Measurements from ENCODE around the gene NCF4.

NCF4 gene

DNA sequence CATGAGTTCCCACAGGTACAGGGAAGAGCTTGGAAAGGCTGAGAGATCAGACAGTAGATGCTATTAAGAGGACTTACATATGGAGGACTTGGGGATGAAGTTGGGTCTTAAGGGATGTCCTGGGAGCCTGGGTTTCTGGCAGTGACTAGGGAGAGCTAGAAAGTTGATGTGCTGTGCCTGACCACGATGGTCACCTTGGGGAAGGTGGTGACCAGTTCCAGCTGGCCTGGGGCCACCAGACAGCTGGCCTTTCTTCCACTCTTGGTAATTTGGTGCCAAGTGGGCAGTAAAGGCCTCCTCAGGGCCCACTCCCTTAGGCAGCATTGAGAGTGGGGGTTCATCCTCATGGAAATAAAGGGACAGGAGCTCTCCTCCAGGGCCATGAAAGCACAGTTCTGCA, 38.7 kb downstream of the NCF4 start:
- no peak for DNase-seq

DNA sequence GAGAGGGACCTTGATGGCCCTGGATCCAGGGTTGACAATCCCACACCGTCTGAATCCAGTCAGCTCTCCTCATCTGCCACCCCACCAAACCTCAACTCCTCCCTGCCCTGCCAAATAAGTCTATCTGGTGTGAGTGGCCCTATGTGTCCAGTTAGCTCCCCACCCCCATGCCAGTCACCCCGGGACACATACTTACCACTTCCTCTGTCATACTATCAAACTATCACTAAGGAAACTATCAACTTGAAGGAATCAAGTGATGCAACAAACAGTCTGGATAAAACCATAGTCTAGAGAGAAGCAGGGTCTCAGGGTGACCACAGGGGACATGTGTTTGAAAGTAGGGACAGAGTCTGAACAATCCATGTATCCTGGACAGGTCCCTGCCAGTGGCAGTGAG, 39.4 kb downstream of the NCF4 start:
- DNase-seq, result peak; percentile 97

DNA sequence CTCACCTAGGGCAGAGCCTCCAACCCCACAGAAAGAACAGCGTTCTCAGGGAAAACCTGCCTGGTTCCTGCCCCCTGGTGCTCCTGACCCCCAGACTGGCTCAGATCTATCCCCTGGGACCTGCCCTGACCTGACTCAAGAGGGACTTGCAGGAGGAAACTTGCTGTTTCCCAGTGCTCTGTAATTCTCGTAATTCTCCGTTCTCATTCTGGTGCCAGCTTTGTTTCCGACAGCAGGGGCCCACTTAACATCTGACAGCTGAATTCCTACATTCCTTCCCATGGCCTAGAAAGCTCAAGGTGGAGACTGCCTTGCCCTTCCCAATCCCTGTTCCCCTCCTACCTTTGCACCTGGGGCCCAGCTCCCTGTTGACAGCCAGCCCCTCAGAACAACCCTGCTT, 40.1 kb downstream of the NCF4 start:
- peak; percentile 72 for DNase-seq

DNA sequence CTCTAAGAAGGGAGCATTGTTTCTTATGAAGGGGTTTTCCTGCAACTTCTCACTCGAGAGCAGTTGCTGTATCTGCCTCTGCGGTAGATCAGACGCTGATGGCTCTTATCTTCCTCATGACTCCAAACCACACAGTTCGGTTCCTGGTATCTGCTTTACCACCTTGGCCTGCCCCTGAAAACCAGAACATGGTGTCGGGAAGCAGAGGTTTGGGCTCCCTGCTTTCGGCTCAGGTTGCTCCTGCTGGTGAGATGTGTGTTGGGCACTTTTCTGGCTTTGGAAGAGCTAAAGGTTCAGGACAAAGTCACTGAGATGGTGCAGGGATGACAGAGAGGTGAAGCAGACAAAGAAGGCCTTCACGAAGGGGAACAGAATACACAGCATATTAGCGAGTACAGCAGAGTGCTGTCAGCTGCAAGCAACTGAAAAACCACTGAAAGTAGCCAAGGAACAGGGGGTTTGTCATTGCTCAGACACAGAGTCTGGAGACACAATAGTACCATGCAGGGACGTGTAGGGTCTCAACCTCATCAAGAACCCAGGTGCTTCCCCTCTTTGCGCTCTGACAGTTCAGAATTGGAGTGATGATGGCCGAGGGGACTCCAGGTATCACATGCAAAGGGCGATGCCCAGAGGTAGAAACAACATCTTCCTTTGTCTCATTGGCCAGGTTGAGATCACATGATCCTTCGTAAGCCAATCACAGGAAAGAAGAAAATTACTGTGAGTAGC, 40.8 kb downstream of the NCF4 start:
- peak; percentile 94 for DNase-seq

DNA sequence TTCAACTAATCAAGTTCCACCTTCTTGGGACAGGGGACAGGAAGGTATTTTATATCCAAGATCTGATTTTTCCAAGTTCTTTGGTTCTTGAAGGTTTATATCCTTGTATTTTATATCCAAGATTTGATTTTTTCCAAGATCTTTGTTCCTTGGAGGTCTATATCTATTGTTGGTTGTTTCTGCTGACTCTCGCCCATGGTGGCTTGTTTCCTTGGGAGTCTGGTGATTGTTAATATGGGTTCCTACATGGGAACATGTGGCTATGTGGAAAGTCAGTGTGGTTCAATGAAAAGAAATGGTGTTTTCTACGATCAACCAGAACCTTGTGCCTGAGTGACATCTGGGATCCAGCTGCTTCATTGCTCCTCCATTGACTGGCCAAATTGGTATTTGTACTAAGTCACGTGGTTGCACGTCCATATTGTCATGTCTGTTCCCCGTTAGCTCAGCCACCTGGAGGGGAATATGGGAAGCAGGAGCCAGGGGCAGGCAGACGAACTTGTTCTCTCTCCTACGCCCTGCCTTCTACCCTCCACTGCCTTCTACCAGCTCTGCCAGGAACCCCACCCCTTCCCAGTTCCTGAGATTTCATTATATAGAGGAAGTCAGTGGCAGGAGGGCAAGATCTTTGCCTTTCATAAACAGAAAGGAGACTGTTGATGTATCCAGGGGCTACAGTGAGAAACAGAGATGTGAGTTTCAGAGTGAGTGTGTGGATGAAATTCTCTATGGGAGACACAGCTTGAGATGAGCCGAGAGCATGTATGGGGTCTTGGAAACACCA, 41.5 kb downstream of the NCF4 start:
- DNase-seq, result peak; percentile 26

DNA sequence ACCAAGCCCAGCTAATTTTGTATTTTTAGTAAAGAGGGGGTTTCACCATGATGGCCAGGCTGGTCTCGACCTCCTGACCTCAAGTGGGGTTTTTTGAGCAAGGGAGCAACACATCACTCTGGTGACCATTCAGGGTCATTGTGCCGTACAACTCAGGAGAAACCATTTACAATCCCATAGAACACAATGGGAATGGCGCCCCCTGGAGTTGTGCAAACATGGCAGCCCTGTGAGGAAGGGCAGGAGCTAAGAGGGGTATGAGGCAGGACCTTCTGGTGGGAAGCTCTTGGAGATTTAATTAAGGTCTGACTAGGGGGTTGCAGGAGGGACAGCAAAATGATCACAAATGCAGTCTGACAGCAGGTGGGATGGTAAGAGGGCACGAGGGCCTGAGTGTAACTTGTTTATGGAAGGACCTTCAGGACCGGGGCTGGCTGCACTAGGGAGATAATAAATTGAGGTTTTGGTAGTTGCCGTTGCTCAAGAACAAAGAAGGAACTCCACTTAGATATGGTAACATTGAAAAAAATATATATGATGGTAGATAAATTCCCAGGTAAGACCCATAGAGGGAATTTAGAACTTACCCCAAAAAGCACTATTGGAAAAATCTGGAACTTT, 43.6 kb downstream of the NCF4 start:
- DNase-seq, result peak; percentile 93

DNA sequence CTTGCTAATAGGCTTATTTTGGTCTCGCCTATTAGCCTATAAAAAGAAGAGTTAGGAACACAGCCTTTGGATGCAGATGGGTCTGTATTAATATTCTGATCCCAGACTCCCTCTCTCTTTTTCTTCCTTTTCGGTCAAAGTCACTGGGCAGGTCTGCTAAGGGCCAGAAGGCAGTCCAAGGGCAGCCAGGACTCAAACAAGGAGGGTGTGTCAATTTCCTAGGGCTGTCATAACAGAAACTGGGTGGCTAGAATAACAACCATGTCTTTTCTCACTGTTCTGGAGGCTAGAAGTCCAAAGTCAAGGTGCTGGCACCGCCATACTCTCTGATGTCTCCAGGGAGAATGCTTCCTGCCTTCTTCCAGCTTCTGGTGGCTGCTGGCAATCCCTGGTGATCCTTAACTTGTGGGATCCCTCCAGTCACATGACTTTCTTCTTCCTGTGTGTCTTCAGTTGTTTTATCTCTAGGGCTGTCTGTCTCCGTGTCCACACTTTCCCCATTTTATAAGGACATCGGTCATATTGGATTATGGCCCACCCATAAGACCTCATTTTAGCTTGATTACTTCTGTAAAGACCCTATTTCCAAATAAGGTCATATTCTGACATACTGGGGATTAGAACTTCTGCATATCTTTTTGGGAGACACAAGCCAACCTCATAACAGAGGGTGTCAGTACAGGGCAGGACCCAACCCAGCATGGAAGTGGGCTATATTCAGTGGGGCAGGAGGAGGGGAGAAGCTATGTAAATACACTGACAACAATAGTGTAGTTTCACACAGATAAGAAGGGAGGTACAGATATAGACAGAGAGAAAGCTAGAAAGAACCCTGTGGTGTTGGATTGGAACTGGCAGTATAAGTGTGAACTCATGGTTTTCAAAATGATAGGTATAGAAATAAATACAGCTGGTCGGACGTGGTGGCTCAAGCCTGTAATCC, 46.7 kb downstream of the NCF4 start:
- peak; percentile 64 for DNase-seq

DNA sequence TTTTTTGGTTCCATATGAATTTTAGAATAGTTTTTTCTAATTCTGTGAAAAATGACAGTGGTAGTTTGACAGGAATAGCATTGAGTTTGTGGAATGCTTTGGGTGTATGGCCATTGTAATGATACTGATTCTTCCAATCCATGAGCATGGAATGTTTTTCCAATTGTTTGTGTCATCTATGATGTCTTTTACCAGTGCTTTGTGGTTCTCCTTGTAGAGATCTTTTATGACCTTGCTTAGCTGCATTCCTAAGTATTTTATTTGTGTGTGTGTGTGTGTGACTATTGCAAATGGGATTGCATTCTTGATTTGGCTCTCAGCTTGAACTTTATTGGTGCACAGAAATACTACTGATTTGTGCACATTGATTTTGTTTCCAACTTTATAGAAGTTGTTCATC, 49.7 kb downstream of the NCF4 start:
- no peak for DNase-seq

DNA sequence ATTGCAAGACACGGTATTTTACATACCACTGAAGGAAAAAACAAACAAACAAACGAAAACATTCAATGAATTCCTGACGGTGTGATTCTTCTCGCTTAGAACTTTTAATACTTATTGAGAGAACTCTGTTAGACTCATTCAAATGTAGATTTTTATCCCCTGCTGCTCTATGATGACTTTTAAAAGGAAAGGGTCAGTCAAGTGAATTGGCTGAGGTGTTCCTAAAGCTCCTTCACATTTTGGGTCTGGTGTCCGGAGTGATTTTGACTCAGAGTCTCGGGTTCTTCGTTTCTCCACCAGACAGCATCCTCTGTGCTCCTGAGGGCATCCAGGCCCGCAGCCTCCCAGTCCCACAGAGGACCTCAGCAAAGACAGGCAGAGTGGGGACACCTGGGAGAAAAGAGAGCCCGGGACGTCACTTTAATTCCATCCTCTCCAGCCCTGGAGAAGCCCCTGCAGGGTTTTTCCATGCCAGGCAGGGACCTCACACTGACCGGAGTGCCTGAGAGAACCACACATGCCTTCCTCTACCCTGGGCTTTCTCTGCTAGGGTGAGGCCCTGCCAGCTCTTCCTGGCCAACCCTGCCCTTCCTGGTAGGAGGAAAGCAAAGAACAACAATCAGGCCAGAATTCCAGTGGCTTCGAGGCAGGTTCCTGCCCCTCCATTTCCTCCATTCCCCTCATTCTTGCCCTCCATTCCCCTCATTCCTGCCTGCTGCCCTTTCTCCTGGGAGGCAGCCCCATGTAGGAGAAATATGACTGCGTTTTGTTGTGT, 51.3 kb downstream of the NCF4 start:
- no peak for DNase-seq

DNA sequence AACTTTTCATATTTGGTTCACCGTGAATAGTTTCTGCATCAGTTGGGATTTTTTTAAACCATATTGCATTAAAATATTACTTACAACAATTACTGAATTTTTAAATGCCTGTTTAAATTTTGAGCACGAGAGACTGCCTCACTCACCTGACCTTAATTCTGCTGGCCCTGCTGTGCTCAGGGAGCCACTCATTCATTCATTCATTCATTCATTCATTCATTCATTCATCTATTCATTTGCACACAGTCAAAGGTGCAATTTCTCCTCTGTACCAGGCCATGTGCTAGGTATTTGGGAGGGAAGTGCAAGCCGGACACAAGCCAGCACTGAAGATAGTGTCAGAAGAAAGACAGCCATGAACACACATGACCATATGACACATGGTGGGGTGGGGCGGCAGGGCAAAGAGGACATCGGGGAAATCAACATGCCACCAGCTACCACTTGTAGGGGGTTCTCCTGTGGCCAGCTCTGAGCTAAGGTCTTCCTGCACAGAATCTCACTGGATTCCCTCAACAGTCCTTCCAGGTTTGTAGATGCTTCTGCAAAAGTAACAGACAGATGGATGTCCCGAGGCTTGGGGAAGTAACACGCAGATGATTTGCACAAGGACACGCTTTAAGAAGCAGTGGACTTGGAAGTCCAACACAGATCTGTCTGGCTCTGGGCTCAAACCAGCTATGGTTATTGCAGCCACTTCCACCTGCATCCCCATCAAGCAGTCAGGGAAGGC, 52.1 kb downstream of the NCF4 start:
- DNase-seq, result no peak

DNA sequence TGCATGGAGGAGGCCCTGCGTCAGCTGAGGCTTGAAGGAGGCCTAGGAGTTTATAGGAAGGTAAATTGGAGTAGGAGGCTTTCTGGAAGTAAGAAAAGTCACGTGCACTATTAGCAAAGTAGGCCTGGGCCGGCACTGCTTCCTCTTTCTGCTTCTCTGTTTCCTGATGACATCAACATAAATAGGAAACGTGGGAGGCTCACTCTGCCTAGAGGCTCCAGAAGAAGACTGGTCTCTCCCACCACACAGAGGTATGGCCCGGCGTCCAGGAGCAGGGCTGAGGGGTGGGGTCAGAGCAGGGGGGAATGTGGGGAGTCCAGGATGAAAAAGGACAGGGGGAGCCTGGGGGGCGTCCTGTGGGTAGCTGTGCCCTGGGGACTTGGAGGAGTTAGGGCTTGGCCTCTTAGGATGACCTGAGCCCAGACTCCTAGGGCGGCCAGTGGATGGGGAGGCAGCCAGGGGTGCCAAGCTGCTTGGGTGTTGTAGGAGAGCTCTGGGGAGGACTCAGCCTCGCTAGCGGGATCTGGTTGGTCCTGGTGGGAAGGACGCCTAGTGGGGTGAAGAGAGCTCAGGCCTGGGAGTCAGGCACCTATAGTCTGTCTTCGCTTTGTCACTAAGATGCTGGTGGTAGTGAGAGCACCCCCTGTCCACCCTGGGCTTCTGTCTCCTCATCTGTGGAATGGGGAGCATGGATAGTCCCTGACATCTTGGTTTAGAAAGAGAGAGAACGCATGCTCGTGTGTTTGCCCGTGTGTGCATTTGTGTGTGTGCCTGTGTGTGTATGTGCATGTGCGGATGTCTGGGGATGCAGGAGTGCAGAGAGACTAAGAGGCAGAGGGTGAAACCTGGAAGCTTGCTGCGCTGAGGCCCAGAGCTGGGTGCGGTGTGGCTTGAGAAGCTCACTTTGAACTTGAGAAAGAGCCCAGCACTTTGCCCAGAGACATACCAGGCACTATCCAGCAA, 52.9 kb downstream of the NCF4 start, which contains the start of gene CSF2RB:
TSS of gene CSF2RB (plus strand) at position 202 of the 963 bp plus-strand sequence. CDS start 8,580 bp downstream, outside the sequence.
- peak; percentile 96 for DNase-seq

DNA sequence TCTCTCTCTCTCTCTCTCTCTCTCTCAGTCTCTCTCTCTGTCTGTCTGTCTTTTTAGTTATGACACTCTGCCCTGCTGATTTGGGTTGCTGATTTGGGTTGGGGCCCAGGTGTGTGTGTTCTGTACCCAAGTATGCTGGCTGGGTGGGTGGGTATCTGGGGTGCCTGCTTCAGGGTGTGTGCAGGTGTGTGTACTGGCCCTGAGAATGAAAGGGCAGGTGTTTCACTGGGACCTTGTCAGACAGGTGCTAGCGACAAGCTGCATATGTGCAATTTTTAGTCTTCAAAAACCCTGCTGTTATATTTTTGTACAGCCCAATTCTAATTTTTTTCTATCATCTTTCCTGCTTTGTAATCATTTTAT, 53.6 kb downstream of the NCF4 start:
- DNase-seq, result no peak

DNA sequence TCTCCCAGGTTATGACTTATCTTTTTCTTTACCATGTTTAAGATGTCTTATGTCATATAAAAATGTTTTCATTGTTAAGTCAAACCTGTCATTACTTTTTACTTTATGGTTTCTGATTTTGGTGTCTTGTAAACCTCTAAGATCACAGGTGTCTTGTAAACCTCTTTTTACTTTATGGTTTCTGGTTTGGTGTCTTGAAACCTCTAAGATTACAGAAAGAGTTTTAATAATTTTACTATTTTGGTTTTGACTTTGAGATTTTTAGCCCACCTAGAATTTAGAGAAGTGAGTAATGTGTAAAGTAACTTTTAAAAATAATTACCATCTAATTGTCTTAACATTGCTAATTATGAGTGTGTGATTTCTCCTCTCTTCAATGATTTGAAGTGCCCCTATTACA, 55.2 kb downstream of the NCF4 start:
- DNase-seq, result peak; percentile 34

DNA sequence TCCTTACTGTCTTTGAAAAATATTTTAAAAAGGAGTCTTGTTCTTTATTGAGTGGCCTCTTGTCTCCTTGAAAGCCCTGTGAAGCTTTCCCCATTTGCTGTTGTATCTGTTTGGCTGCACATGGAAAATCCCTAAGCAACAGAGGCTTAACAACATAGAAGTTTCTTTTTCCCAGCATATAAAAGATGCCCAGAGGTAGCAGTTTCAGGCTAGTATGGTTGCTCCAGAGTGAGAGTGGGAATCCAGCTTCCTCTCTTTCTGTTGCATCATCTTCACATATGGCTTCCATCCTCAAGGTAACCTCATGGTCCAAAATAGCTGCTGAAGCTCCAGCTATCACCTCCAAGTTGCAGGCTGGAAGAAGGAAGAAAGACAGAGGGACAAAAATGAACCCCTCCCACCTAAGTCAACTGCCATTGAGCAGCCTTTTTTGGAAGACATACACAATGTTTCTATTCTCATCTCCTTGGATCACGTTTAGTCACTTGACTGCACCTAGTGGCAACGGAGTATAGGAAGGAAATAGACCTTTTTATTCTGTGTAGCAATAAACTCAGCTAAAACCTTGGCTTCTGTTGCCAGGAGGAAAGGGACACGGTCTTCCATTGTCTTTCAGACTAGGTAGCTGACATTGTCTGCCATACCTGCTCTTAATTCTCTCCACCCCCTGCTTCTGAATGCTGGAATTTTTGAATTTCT, 57.9 kb downstream of the NCF4 start:
- peak; percentile 43 for DNase-seq

DNA sequence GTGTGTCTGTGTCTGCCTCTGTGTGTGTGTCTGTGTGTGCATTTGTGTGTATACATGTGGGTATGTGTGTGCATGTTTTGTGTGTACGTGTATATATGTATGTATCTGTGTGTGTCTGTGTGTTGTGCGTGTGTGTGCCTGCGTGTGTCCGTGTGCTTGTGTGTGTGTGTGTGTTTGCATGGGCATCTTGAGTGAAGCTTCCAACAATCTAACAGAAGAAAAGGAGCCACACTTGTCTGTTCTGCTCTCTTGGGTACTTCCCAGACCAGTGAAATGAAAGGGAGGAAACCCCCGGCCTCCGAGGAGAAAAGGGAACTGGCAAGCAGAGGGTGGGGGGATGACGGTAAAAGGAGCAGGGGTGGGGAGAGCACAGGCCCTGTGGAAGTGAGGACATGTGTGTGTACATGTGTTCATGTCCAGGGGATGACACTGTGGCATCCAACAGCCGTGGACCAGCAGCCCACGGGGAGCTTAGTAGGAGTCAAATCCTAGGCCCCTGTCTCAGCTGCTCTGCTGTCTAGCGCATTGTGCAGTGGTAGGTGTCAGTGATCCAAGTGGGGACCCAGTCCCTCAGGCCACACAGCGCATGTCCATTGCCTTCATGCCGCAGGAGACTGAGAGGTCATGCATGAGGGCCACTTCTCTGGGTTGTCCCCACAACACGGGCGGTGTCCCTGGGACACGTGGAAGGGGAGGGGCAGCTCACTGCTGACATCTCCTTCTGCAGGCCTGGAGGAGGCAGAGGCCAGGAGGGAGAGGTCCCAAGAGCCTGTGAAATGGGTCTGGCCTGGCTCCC, 60.7 kb downstream of the NCF4 start:
- peak; percentile 22 for DNase-seq

DNA sequence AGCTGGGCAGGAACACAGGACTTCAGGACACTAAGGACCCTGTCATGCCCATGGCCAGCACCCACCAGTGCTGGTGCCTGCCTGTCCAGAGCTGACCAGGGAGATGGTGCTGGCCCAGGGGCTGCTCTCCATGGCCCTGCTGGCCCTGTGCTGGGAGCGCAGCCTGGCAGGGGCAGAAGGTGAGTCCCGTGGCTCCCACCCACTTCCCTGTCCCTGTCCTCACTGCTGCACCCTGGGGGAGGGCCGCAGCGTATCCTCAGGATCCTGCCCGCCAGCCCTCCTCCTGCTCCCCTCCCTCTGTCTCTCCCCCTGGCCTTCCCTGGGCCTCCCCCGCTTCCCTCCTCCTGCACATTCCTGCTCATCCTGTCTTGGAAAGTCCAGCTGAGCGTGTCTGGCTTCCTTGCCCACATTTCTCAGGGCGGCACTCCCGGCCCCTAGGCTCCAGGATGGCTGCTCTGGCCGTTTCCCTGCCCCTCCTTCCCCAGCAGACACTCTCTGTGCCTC, 61.4 kb downstream of the NCF4 start:
- no peak for DNase-seq

DNA sequence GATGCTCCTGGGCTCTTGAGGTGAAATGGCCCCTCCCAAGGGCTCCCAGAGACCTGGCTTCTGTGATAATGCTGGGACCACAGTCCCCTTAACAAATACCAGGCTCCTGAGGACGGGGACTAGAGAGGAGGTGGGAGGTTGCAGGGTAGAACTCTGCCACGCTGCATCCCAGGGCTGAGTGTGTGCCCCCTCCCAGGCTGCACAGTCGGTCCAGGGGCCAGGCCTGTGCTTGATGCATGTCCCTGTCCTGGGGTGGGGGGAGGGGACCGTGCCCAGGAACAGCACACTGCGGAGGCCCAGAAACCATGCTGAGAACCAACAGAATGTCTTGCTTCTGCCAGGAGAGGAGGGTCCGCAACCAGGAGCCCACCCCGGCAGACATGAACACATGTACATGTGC, 61.9 kb downstream of the NCF4 start:
- no peak for DNase-seq

DNA sequence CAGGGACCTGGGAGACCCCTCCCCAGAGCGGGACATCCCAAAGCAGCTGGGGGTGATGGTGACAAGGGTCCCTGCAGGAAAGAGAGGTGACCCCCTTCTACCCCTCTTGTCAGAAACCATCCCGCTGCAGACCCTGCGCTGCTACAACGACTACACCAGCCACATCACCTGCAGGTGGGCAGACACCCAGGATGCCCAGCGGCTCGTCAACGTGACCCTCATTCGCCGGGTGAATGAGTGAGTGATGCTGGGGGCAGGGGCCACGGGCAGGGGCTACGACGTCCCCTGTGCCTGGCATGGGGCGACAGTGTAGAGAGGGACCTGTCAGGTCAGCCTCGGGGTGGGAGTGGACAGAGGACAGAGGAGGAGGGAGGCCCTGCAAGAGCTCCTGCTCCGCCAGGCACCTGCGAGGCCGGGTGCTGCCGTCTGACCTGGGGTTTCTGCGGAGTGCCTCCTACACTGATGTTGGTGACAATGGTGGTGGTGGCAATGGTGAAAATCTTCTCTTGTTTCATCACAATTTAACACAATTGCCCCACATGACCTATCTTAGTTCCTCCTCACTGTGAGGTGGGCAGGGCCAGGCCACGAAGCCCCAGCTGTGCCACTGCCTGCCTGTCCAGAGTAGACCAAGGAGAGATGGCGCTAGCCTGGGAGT, 62.5 kb downstream of the NCF4 start:
- no peak for DNase-seq
